DMS53 treated with DMSO at 0.1 percent for 48 hours (cell line): Measurements from ENCODE around the gene KANTR.
"Not testable (repeated sequence)": the region's sequence is repeated elsewhere in the genome, so short reads cannot be mapped to it uniquely, and the experiment has no call there.

Experiments
- DNase-seq: peaks from one replicate; lab custom pipeline; 2025; ENCODE audit not compliant: unreplicated experiment; lab: John Stamatoyannopoulos, UW

Gene KANTR

DNA sequence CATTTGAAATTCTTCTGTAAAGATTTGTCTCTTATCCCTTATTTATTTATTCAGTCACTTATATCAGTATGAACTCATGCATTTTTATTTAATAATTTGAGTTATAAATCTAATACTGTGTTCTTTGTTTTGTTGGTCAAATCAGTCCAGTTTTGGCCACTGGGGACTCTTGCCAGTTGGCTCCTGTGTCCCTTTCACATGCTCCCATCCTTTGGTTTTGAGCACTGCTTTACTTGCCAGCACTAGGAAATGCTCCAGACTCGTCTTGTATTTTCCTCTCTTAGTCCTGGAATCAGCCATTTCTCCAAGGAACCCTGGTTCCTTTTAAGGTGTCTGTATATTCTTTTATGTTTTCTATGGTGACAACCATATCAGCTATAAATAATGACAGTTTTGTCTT is 28.1 kb downstream of the KANTR start:
- no peak for DNase-seq

GRCh38 chrX:53125506-53125905 is 31.6 kb downstream of the KANTR start:
- DNase-seq: no peak

DNA sequence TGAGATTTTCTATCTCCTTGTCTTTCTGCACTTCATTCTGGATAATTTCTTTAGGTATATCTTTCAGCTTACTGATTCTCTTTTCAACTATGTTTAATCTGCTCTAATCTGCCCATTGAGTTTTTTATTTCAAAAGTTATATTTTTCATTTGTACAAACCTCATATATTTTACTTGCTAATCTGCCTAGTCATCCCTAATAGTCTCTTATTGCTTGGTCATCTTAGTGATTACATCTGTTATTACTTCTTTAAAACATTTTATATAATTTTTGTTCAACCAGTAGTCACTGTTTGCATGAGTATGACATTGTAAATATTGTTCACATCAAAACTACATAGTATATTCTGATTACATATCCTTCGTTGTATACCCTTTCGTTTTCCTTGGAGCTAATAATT is 32.4 kb downstream of the KANTR start:
- no peak for DNase-seq

GRCh38 chrX:53128097-53128749 is 34.3 kb downstream of the KANTR start:
- no peak for DNase-seq

DNA sequence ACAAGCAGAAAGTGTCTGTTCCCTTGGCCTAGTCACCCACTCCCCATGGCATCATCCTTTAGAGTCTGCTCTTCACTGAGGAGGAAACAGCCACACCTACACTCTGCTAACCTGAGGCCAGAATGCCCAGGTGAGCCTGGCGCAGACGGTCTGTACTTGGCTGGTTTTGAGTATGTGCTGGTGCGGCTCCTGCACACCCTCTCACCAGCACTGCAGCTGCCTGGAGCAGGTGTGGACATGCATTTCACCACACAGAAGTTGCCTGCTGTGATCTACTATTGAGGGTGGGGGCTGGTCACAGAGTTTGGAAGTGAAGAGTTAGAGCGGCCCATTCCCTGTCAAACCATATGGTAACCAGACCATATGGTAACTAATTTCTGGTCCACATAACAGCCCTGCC is 39.5 kb downstream of the KANTR start:
- no peak for DNase-seq

DNA sequence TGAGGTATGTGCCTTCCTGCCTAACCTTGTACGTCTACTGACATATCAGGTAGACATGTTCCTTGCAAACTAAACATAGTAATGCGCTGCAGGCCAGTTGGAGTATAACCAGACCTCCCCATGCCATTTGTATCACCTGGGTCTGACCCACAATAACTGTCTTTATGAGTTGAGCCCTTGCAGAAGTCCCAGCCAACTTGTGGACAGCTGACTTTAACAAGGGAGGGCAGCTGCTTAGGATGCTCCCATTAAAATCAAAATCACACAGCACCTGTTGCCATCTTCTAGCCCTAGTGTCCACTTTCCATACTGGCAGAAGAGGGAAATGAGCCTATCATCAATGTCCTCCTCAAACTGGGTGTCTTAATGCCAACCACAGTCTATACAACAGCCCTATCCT is 41.6 kb downstream of the KANTR start:
- no peak for DNase-seq

DNA sequence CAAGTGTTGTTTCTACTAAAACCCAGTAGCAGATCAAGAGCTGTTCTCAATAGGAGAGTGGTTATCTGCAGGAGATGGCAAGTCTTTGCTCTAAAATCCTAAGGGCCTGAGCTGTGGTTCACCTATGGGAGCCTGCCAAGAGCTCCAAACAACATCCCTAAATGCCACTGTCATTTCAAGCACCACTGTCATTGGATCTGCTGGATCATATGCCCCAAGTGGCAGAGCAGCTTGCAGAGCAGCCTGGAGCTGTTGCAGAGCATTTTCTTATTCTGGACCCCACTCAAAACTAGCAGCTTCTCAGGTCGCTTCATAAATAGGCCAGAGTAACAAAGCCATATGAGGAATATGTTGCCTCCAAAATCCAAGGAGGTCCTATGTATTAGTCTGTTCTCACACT is 59.6 kb downstream of the KANTR start:
- DNase-seq: no peak

GRCh38 chrX:53155512-53156206 is 61.7 kb downstream of the KANTR start:
- DNase-seq: no peak

DNA sequence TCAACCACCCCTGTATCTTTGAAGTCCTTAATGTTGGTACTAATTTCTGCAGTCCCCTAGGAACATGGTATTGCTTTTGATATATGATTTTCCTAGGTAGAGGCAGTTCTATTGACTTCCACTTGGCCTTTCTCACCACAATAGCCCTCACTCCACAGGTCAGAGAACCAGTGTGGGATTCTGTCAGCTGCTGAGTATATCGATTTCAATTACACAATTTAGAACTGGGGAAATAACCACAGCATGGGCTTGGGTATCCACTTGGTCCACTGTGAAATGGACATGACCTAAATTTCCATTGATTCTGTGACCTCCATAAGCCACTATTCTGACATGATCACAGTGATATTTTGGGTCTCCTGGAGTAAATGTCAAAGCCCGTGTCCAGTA is 62.3 kb downstream of the KANTR start:
- no peak for DNase-seq

DNA sequence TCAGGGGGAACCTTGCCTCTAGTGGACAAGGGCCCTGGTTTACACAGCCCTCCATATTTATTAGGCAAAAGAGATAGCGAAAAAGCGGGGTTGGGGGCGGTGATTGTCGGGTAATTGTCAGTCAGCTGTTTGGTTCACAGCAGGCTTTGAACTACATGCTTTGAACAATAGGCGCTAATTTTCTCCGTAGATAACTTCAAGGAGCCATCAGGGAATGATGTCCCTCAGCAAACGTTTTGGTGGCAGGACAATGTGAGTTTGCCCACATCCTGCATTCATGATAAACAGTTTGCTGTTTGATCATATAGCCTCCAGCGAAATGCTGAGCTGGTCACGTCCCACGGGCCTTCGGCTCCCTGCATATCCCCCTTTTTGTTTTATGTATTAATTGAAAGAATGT is 65.2 kb downstream of the KANTR start:
- no peak for DNase-seq

- no peak for DNase-seq
Observed at GRCh38 chrX:53160297-53160983, 66.5 kb downstream of the KANTR start.

GRCh38 chrX:53163436-53163835 is 69.5 kb downstream of the KANTR start:
- DNase-seq: no peak

- not testable (repeated sequence) for DNase-seq
Observed at GRCh38 chrX:53164566-53164965, 70.6 kb downstream of the KANTR start.

GRCh38 chrX:53166103-53166502 is 72.2 kb downstream of the KANTR start:
- DNase-seq: no peak

- DNase-seq: no peak
Observed at GRCh38 chrX:53171356-53171755, 77.4 kb downstream of the KANTR start.
